BJ (cell line): ENCODE data around the gene FAR2. TPM values are rescaled to one million over a fixed set of nuclear protein-coding genes. Genes with fewer than 3 reads are reported as not detected.

ENCODE experiments used
- CTCF ChIA-PET: fragments of 350-600 bp; formaldehyde crosslinking; extraction: SDS; loops from one replicate; lab custom pipeline; 2021; ENCODE audit warnings: antibody characterized with exemption, inconsistent platforms; lab: Yijun Ruan, JAX
- POLR2A ChIA-PET: fragments of 300-600 bp; sonication (Branson Sonifier 250); formaldehyde crosslinking; extraction: SDS; loops from one replicate; lab custom pipeline; 2021; ENCODE audit warnings: antibody characterized with exemption; lab: Charles Lee
- DNase-seq: peaks from one replicate; pipeline ENCODE4 v3.0.0-alpha.2; 2011; ENCODE audit warnings: low read depth
- H3K27me3 ChIP-seq: 2 replicates; pipeline ENCODE4 v1.6.0; 2011; ENCODE audit warnings: low read length; ENCODE audit not compliant: control insufficient read depth, insufficient read depth
- H3K36me3 ChIP-seq: 2 replicates; pipeline ENCODE4 v1.5.1; 2011; ENCODE audit warnings: low read length; ENCODE audit not compliant: control insufficient read depth, insufficient read depth
- H3K4me3 ChIP-seq: 2 replicates; pipeline ENCODE4 v1.5.1; 2011; ENCODE audit warnings: low read depth, mild to moderate bottlenecking, control low read depth, low read length
- CTCF ChIP-seq: IDR thresholded peaks from 2 replicates; pipeline ENCODE4 v1.5.1; 2011; ENCODE audit warnings: low read depth, mild to moderate bottlenecking, control low read depth, inconsistent platforms, low read length, moderate library complexity; ENCODE audit not compliant: insufficient read depth
- polyA plus RNA-seq: library from polyadenylated mRNA; depleted of rRNA; stranded (reverse); fragments of >200 nt; gene quantifications from 2 replicates; pipeline ENCODE4 v1.2.3, GENCODE V29; 2011

Gene FAR2
- polyA plus RNA-seq, 1 experiment: 17.1 TPM

DNA sequence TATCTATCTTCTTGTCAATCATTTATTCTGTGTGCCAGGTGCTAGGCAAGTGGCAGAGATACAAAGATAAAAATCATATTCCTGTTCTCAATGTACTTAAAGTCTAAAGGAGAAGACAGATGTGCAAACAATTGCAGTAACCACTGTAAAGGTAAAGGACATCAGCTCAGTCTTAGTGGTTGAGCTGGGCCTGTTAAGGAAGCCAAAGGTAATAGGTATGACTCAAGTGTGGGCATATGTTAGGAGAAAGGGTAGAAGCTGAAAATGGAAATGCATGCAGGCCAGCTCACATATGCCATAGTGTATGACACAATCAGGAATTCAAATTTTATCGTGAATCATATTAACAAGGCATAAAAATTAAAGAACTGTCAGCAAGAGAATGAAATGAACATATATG is 49.8 kb downstream of the FAR2 start:
- no peak for DNase-seq
- no peaks in the 10 kb centered on the region for H3K36me3 ChIP-seq
- H3K4me3 ChIP-seq: no peak overlapping the region
- no peaks in the 10 kb centered on the region for H3K27me3 ChIP-seq
- ChIA-PET POLR2A (no interaction called here), CTCF (no interaction called here)
- no peak for TF ChIP-seq CTCF

GRCh38 chr12:29200586-29200985 is 51.5 kb downstream of the FAR2 start:
- no peak for TF ChIP-seq CTCF
- Histone ChIP-seq H3K36me3 (no peaks in the 10 kb centered on the region), H3K4me3 (no peak overlapping the region), H3K27me3 (no peaks in the 10 kb centered on the region)
- ChIA-PET CTCF (no interaction called here), POLR2A (interaction anchor here (0.6 kb wide), 1 partner anchor 11 kb away, joined by 3 read pairs; no protein-coding TSS in a partner anchor)
- DNase-seq: no peak

DNA sequence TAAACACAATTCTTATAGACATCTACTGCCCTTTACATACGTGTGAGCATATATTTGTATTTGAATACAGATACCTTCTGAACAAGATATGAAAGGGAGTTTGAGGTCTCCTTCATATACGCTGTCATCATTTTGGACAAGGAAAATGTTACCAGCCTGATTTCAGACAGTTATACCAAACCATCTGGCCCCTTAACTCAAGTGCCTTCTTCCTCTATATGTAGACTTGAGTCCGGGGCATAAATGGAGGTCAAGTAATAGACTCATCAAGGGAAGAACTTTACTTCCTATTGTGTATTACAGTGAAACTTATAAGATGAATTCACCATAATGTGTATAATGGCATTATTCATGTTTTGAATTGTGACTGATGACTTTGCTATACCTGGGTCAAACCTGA is 52.2 kb downstream of the FAR2 start:
- ChIA-PET POLR2A (no interaction called here), CTCF (no interaction called here)
- no peak for TF ChIP-seq CTCF
- DNase-seq: no peak
- H3K36me3 ChIP-seq: no peaks in the 10 kb centered on the region
- H3K4me3 ChIP-seq: no peak overlapping the region
- no peaks in the 10 kb centered on the region for H3K27me3 ChIP-seq

DNA sequence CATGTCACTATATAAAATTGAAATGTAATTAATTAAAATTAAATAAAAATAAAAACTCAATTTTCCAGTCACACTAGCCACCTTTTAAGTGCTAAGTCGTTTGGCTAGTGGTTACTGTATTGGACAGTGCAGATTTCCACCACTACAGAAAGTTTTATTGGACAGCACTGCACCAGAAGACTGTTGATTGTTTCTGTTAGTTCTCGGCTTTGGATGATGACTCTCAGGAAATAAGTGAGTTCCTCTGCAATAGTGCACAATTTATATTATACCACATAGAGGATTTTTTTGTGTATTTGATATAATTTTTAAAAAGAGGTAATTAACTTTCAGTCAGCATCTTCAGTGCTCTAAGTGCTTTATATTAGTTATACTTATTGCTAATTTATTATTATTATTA is 52.7 kb downstream of the FAR2 start:
- no peaks in the 10 kb centered on the region for H3K36me3 ChIP-seq
- no peak for TF ChIP-seq CTCF
- H3K27me3 ChIP-seq: no peaks in the 10 kb centered on the region
- no peak for DNase-seq
- CTCF ChIA-PET: no interaction called here
- H3K4me3 ChIP-seq: no peak overlapping the region
- POLR2A ChIA-PET: no interaction called here

DNA sequence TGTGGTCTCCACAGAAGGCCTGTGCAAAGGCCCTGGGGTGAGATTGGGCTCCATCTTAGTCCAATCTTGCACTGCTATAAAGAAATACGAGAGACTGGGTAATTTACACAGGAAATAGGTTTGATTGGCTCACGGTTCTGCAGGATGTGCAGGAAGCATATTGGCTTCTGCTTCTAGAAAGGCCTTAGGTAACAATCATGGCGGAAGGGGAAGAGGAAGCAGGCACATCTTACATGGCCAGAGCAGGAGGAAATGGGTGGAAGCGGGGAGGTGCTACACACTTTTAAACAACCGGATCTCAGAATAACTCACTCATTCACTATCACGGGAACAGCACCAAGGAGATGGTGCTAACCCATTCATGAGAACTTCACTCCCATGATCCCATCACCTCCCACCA is 55.4 kb downstream of the FAR2 start:
- ChIA-PET POLR2A (no interaction called here), CTCF (interaction anchor here (1.3 kb wide), 1 partner anchor 11 kb away, joined by 3 read pairs; no protein-coding TSS in a partner anchor)
- Histone ChIP-seq H3K36me3 (no peaks in the 10 kb centered on the region), H3K4me3 (no peak overlapping the region), H3K27me3 (no peaks in the 10 kb centered on the region)
- DNase-seq: no peak
- no peak for TF ChIP-seq CTCF
